A204.1 (cell line): Measurements from ENCODE around the gene SLC37A4.
A peak's percentile ranks its signal among the peaks of the same experiment; 100 is the strongest.
"Not testable (repeated sequence)": the region's sequence is repeated elsewhere in the genome, so short reads cannot be mapped to it uniquely, and the experiment has no call there.

ENCODE experiments used
- FAIRE-seq: peaks from 2 replicates; lab custom pipeline; 2012; peaks lifted over from hg19 to GRCh38; lab: Jason Lieb, UNC

Gene SLC37A4

GRCh38 chr11:119041821-119042514 lies 11.3 kb upstream of the SLC37A4 start:
- FAIRE-seq, result no peak

- FAIRE-seq, result not testable (repeated sequence)
Measured at GRCh38 chr11:119039471-119039870, 8.8 kb upstream of the SLC37A4 start.

GRCh38 chr11:119038884-119039283 lies 8.2 kb upstream of the SLC37A4 start:
- no peak for FAIRE-seq

- FAIRE-seq, result no peak
Measured at GRCh38 chr11:119034813-119035212, 4.1 kb upstream of the SLC37A4 start.

GRCh38 chr11:119033421-119033820 lies 2.7 kb upstream of the SLC37A4 start:
- FAIRE-seq, result not testable (repeated sequence)

GRCh38 chr11:119031912-119032280 lies 1.2 kb upstream of the SLC37A4 start:
- FAIRE-seq, result no peak

GRCh38 chr11:119030029-119030328 lies 698 bp downstream of the SLC37A4 start:
- no peak for FAIRE-seq

- FAIRE-seq, result no peak
Measured at GRCh38 chr11:119029340-119030028, 1.2 kb downstream of the SLC37A4 start.

GRCh38 chr11:119029069-119029339 lies 1.7 kb downstream of the SLC37A4 start:
- no peak for FAIRE-seq

- no peak for FAIRE-seq
Measured at GRCh38 chr11:119028346-119029068, 2.2 kb downstream of the SLC37A4 start.

GRCh38 chr11:119027561-119028345 lies 2.9 kb downstream of the SLC37A4 start:
- FAIRE-seq, result no peak

GRCh38 chr11:119026970-119027369 lies 3.7 kb downstream of the SLC37A4 start:
- no peak for FAIRE-seq

- FAIRE-seq, result no peak
Measured at GRCh38 chr11:119025978-119026766, 4.5 kb downstream of the SLC37A4 start.

- no peak for FAIRE-seq
Measured at GRCh38 chr11:119025541-119025940, 5.1 kb downstream of the SLC37A4 start.

GRCh38 chr11:119025099-119025473 lies 5.6 kb downstream of the SLC37A4 start:
- no peak for FAIRE-seq

GRCh38 chr11:119024430-119025098 lies 6.1 kb downstream of the SLC37A4 start:
- no peak for FAIRE-seq

- no peak for FAIRE-seq
Measured at GRCh38 chr11:119023741-119024140, 6.9 kb downstream of the SLC37A4 start.

- FAIRE-seq, result no peak
Measured at GRCh38 chr11:119021631-119022030, 9.0 kb downstream of the SLC37A4 start.

- no peak for FAIRE-seq
Measured at GRCh38 chr11:119019996-119020395, 10.7 kb downstream of the SLC37A4 start.

- peak; percentile 34 for FAIRE-seq
Measured at GRCh38 chr11:119018074-119018938, 12.4 kb downstream of the SLC37A4 start, which contains the start of the genes RPS25 and TRAPPC4. Gene RPS25 (minus strand): TSS chr11:119018343. CDS start chr11:119018284, 59 bp downstream. Gene TRAPPC4 (plus strand): TSS chr11:119018766. CDS start chr11:119018796, 30 bp downstream.
